Mesenchymal stem cell (in vitro differentiated cells and primary cell): ENCODE data around the gene KAT8.

ENCODE experiments used
- DNase-seq: peaks from one replicate; pipeline ENCODE4 v3.0.0-alpha.2; 2013
- H2AFZ ChIP-seq: one replicate; pipeline ENCODE4 v1.6.1; 2013; ENCODE audit warnings: low read depth, mild to moderate bottlenecking, control low read depth, inconsistent platforms, low read length, moderate library complexity
- H2AK5ac ChIP-seq: 2 replicates; pipeline ENCODE4 v1.6.1; 2013; ENCODE audit warnings: low read length, moderate library complexity, mild to moderate bottlenecking, inconsistent platforms; ENCODE audit not compliant: severe bottlenecking
- H2BK120ac ChIP-seq: one replicate; pipeline ENCODE4 v1.6.1; 2013; ENCODE audit warnings: low read depth, mild to moderate bottlenecking, inconsistent platforms, low read length, moderate library complexity
- H2BK12ac ChIP-seq, 2 experiments: one replicate each; pipeline ENCODE4 v1.6.1; 2013; ENCODE audit warnings: inconsistent platforms in 2 of 2, low read length in 2 of 2, mild to moderate bottlenecking in 2 of 2, moderate library complexity in 2 of 2, control low read depth in 1 of 2
- H2BK15ac ChIP-seq: one replicate; pipeline ENCODE4 v1.6.1; 2013; ENCODE audit warnings: mild to moderate bottlenecking, low read depth, inconsistent platforms; ENCODE audit not compliant: poor library complexity, severe bottlenecking
- H2BK5ac ChIP-seq: 2 replicates; pipeline ENCODE4 v1.6.1; 2013; ENCODE audit warnings: low read depth, mild to moderate bottlenecking, low read length, control low read depth, inconsistent platforms; ENCODE audit not compliant: poor library complexity, severe bottlenecking
- H3K14ac ChIP-seq, 2 experiments: one replicate each; pipeline ENCODE4 v1.6.1; 2013; ENCODE audit warnings: inconsistent platforms in 2 of 2, low read length in 2 of 2, control low read depth in 1 of 2, mild to moderate bottlenecking in 1 of 2, moderate library complexity in 1 of 2
- H3K18ac ChIP-seq, 2 experiments: one replicate each; pipeline ENCODE4 v1.6.1; 2013; ENCODE audit warnings: inconsistent platforms in 2 of 2, low read length in 2 of 2, control low read depth in 1 of 2, low read depth in 1 of 2, mild to moderate bottlenecking in 1 of 2
- H3K23ac ChIP-seq, 2 experiments: one replicate each; pipeline ENCODE4 v1.6.1; 2013; ENCODE audit warnings: inconsistent platforms in 2 of 2, low read length in 2 of 2, mild to moderate bottlenecking in 2 of 2, moderate library complexity in 2 of 2, control low read depth in 1 of 2
- H3K27ac ChIP-seq: 2 replicates; pipeline ENCODE4 v1.5.1; 2013; ENCODE audit warnings: mild to moderate bottlenecking, moderate library complexity, low read length, control low read depth, inconsistent platforms; ENCODE audit not compliant: poor library complexity, severe bottlenecking
- H3K27me3 ChIP-seq, 2 experiments: 2 replicates each; pipeline versions ENCODE4 v1.6.1 to v1.7.0; 2013; ENCODE audit warnings: low read length in 2 of 2, mild to moderate bottlenecking in 2 of 2, moderate library complexity in 2 of 2, control low read depth in 1 of 2, inconsistent platforms in 1 of 2; ENCODE audit not compliant: control insufficient read depth in 1 of 2, insufficient read depth in 1 of 2
- H3K36me3 ChIP-seq, 2 experiments: 2 replicates each; pipeline versions ENCODE4 v1.6.1 to v1.7.0; 2013; ENCODE audit warnings: low read length in 2 of 2, control low read depth in 1 of 2, inconsistent platforms in 1 of 2, low read depth in 1 of 2, mild to moderate bottlenecking in 1 of 2; ENCODE audit not compliant: insufficient read depth in 2 of 2, control insufficient read depth in 1 of 2
- H3K4ac ChIP-seq, 2 experiments: one replicate each; pipeline ENCODE4 v1.6.1; 2013; ENCODE audit warnings: inconsistent platforms in 2 of 2, low read length in 2 of 2, mild to moderate bottlenecking in 2 of 2, moderate library complexity in 2 of 2, control low read depth in 1 of 2, low read depth in 1 of 2
- H3K4me1 ChIP-seq: 2 replicates; pipeline ENCODE4 v1.6.1; 2013; ENCODE audit warnings: low read depth, low read length, control low read depth; ENCODE audit not compliant: control insufficient read depth, insufficient read depth
- H3K4me2 ChIP-seq: 2 replicates; pipeline ENCODE4 v1.6.1; 2013; ENCODE audit warnings: low read length, mild to moderate bottlenecking, inconsistent platforms; ENCODE audit not compliant: poor library complexity, severe bottlenecking
- H3K4me3 ChIP-seq, 2 experiments: 2 replicates each; pipeline versions ENCODE4 v1.5.1 to v1.7.0; 2013; ENCODE audit warnings: low read length in 2 of 2, mild to moderate bottlenecking in 2 of 2, control low read depth in 1 of 2, low read depth in 1 of 2; ENCODE audit not compliant: insufficient read depth in 1 of 2
- H3K79me1 ChIP-seq: replicated peaks from 2 replicates; pipeline ENCODE4 v1.6.1; 2013; ENCODE audit warnings: mild to moderate bottlenecking, control low read depth, low read length, inconsistent platforms; ENCODE audit not compliant: poor library complexity, severe bottlenecking
- H3K9ac ChIP-seq: 2 replicates; pipeline ENCODE4 v1.7.0; 2013; ENCODE audit warnings: mild to moderate bottlenecking, low read length, moderate library complexity
- H3K9me3 ChIP-seq: 2 replicates; pipeline ENCODE4 v1.7.0; 2013; ENCODE audit warnings: mild to moderate bottlenecking, low read length; ENCODE audit not compliant: control insufficient read depth
- H4K8ac ChIP-seq: one replicate; pipeline ENCODE4 v1.6.1; 2013; ENCODE audit warnings: inconsistent platforms, mild to moderate bottlenecking, low read length, moderate library complexity
- H4K91ac ChIP-seq: one replicate; pipeline ENCODE4 v1.6.1; 2013; ENCODE audit warnings: mild to moderate bottlenecking, low read length, inconsistent platforms
- WGBS: methylation state at CpG from one replicate; pipeline ENCODE4 v1.1.7; 2013; ENCODE audit warnings: mixed read lengths; 5-methylcytosine and 5-hydroxymethylcytosine counted together

Gene KAT8

DNA sequence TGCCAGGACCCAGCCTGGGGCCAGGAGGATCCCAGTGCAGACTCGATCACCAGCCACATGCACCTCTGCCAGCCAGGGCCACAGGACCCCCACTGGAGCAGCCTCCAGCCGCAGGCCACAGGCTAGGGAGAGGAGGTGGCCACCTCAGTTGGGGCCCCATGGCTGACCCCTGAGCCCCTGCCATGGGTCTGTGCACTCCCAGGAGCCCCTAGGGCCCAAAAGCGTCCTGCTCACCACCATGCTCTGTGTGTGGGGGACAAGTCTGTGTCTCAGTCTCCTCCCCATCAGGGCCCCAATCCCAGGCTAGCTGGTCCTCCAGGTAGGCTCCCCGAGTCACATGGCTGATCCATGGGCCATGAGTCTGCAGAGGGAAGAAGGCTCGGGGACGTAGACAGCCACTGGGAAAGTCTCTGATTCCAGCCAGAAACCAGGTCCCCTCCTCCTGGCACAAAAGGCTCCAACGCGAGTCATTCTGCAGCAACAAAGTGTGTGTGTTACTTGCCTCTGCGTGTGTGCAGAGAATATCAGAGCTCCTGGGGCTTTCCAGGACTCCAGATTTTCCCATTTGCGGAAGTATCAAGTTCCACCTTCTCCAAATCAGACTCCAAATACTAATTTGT is 24.1 kb downstream of the KAT8 start:
- H3K23ac ChIP-seq, result no peak overlapping the region
- H3K36me3 ChIP-seq, result no peaks in the 10 kb centered on the region
- H3K4ac ChIP-seq, result peak overlapping the region; percentile 3 to 60
- H2BK5ac ChIP-seq, result no peak overlapping the region
- peaks cover 29% of the 10 kb centered on the region for H3K4me1 ChIP-seq
- peak overlapping the region; percentile 41 for H3K4me2 ChIP-seq
- no peaks in the 10 kb centered on the region for H3K79me1 ChIP-seq
- H4K91ac ChIP-seq, result peak overlapping the region; percentile 87
- H3K9ac ChIP-seq, result peak overlapping the region; percentile 83
- H3K27me3 ChIP-seq, result peaks cover 10 to 13% of the 10 kb centered on the region in 2 experiments
- H2BK12ac ChIP-seq, result peak overlapping the region; percentile 44 to 75
- no peaks in the 10 kb centered on the region for H3K9me3 ChIP-seq
- H2AK5ac ChIP-seq, result peak overlapping the region; percentile 8
- H2BK120ac ChIP-seq, result peak overlapping the region; percentile 9
- peak overlapping the region in 1 of 2 experiments; percentile 75 for H3K4me3 ChIP-seq
- peak overlapping the region; percentile 59 to 80 for H3K18ac ChIP-seq
- WGBS, result 49% methylated on average over 10 of the region's 10 CpGs
- peak overlapping the region; percentile 87 for H4K8ac ChIP-seq
- H2AFZ ChIP-seq, result peak overlapping the region; percentile 54
- peak overlapping the region; percentile 66 for H3K27ac ChIP-seq
- H3K14ac ChIP-seq, result peak overlapping the region in 1 of 2 experiments; percentile 2
- DNase-seq, result peak; percentile 89
- H2BK15ac ChIP-seq, result peak overlapping the region; percentile 88

GRCh38 chr16:31142109-31143010 is 24.9 kb downstream of the KAT8 start:
- Histone ChIP-seq H3K4me3 (peak overlapping the region; percentile 59 to 75), H3K4me1 (peaks cover 29% of the 10 kb centered on the region), H2BK120ac (peak overlapping the region; percentile 87), H3K4me2 (peak overlapping the region; percentile 92), H3K9ac (peak overlapping the region; percentile 83), H2AK5ac (no peak overlapping the region), H3K9me3 (no peaks in the 10 kb centered on the region), H2AFZ (peak overlapping the region; percentile 99), H4K91ac (peak overlapping the region; percentile 45), H3K27ac (peak overlapping the region; percentile 66), H3K27me3 (peaks cover 18 to 21% of the 10 kb centered on the region in 2 experiments), H2BK5ac (no peak overlapping the region), H2BK12ac (peak overlapping the region in 1 of 2 experiments; percentile 12), H3K79me1 (no peaks in the 10 kb centered on the region), H3K4ac (peak overlapping the region; percentile 64 to 87), H3K23ac (peak overlapping the region in 1 of 2 experiments; percentile 79), H3K14ac (peak overlapping the region in 1 of 2 experiments; percentile 83), H3K36me3 (no peaks in the 10 kb centered on the region), H4K8ac (peak overlapping the region; percentile 88), H3K18ac (peak overlapping the region; percentile 80 to 94), H2BK15ac (peak overlapping the region; percentile 92)
- 4% methylated on average over 73 of the region's 89 CpGs for WGBS
- DNase-seq, result peak; percentile 98

DNA sequence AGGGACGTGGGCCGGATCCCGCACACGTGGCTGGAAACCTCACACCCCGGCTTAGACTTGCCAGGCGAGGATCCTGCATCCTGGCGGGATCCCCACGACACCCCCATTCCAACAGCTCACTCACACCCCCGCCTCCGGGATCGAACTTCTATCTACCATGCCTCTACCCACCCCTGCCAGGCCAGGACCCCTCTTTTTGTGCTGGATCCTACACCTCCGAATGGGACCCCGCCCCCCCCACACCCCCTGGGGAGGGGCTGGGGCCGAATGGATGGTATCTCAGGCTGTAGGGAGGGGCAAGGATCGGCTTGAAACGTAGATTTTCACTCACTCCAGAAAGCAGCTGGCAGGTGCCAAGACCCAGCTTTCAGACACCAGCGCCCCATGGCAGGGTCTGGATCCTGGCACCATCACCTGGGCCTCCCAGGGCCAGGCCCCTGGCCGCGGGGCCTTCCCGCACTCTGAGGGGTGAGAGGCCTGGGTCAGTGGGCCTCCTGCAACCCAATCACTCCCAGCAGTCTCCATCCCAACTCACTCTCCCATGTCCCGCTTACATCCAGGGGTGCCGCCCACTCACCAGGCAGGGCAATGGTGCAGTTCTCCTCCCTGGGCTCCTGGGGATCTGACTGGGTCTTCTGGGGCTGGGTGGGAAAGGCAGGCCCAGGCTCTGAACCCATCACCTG is 25.7 kb downstream of the KAT8 start:
- Histone ChIP-seq H4K91ac (peak overlapping the region; percentile 45), H2BK5ac (no peak overlapping the region), H3K27ac (no peak overlapping the region), H3K79me1 (no peaks in the 10 kb centered on the region), H4K8ac (peak overlapping the region; percentile 88), H3K4me1 (peaks cover 30% of the 10 kb centered on the region), H3K36me3 (no peaks in the 10 kb centered on the region), H3K23ac (no peak overlapping the region), H2BK12ac (peak overlapping the region in 1 of 2 experiments; percentile 43), H2AK5ac (no peak overlapping the region), H2AFZ (peak overlapping the region; percentile 99), H3K4me2 (peak overlapping the region; percentile 92), H3K27me3 (peaks cover 26 to 29% of the 10 kb centered on the region in 2 experiments), H2BK120ac (no peak overlapping the region), H2BK15ac (peak overlapping the region; percentile 92), H3K4ac (peak overlapping the region; percentile 64 to 87), H3K4me3 (peak overlapping the region; percentile 59 to 71), H3K18ac (peak overlapping the region; percentile 74 to 94), H3K9ac (peak overlapping the region; percentile 55), H3K9me3 (no peaks in the 10 kb centered on the region), H3K14ac (no peak overlapping the region)
- no peak for DNase-seq
- 86% methylated on average over 11 of the region's 22 CpGs for WGBS
